Neural cell (in vitro differentiated cells): ENCODE measurements around the gene IFIT1B.

Experiments used
- CTCF ChIP-seq: fragments of 450-650 bp; IDR thresholded peaks from 2 replicates; pipeline ENCODE4 v1.5.1; 2014; ENCODE audit warnings: antibody characterized with exemption, mild to moderate bottlenecking, moderate library complexity; ENCODE audit not compliant: poor library complexity, severe bottlenecking
- EP300 ChIP-seq: fragments of 450-650 bp; conservative IDR thresholded peaks from 2 replicates; pipeline ENCODE4 v1.6.1; 2014; ENCODE audit warnings: antibody characterized with exemption, mild to moderate bottlenecking, moderate library complexity; ENCODE audit not compliant: poor library complexity, severe bottlenecking
- EZH2 ChIP-seq: fragments of 200-600, 300-800 bp; shearing (Covaris generic), sonication (generic); IDR thresholded peaks from 2 replicates; pipeline ENCODE4 v1.6.1; 2014; ENCODE audit warnings: antibody characterized with exemption, low read length, borderline replicate concordance, mild to moderate bottlenecking; ENCODE audit not compliant: insufficient read depth, poor library complexity, severe bottlenecking
- MXI1 ChIP-seq: fragments of 450-650 bp; conservative IDR thresholded peaks from 2 replicates; pipeline ENCODE4 v1.6.1; 2014; ENCODE audit warnings: antibody characterized with exemption, mild to moderate bottlenecking; ENCODE audit not compliant: poor library complexity, severe bottlenecking
- POLR2AphosphoS5 ChIP-seq: IDR thresholded peaks from 2 replicates; pipeline ENCODE4 v1.6.1; 2012
- RAD21 ChIP-seq: fragments of 450-650 bp; conservative IDR thresholded peaks from 2 replicates; pipeline ENCODE4 v1.6.1; 2014; ENCODE audit warnings: antibody characterized with exemption, mild to moderate bottlenecking, moderate library complexity
- REST ChIP-seq: IDR thresholded peaks from 2 replicates; pipeline ENCODE4 v1.6.1; 2012; ENCODE audit warnings: borderline replicate concordance
- SMC3 ChIP-seq: fragments of 450-650 bp; conservative IDR thresholded peaks from 2 replicates; pipeline ENCODE4 v1.6.1; 2014; ENCODE audit warnings: antibody characterized with exemption, mild to moderate bottlenecking, moderate library complexity; ENCODE audit not compliant: poor library complexity
- TAF1 ChIP-seq: IDR thresholded peaks from 2 replicates; pipeline ENCODE4 v1.6.1; 2012; ENCODE audit warnings: low read depth

- TF ChIP-seq CTCF (no peak), MXI1 (no peak), RAD21 (no peak), EP300 (no peak), POLR2AphosphoS5 (no peak), TAF1 (no peak), SMC3 (no peak), REST (no peak), EZH2 (no peak)
These were observed 19.9 kb upstream of the IFIT1B start for GRCh38 chr10:89357975-89358374.
